ENCODE data around the gene RBP3. TPM values are rescaled to one million over a fixed set of nuclear protein-coding genes. Genes with fewer than 3 reads are reported as not detected.
"Not testable (repeated sequence)": the region's sequence is repeated elsewhere in the genome, so short reads cannot be mapped to it uniquely, and the experiment has no call there.

Gene RBP3
- total RNA-seq, 1 donor from 2014 or later = not detected

DNA sequence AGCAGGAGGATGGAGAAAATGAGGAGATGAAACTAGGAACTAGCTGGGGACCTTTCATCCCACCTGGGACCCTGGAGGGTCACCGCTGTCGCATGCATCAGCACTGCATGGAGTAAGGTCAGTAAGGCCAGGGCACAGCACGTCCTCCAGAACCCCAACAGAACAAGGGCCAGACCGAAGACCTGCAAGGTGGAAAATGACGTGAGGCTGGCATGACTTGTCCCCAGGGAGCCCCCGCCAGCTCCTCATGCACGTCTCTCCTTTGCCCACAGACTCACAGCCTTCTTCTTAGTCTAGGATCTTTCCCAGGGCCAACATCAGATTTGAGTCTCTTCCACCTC is 31.3 kb downstream of the RBP3 start:
- no peak for DNase-seq (ENCODE audit: low spot score)
- Mint-ChIP-seq H3K27ac (no peak overlapping the region), H3K4me3 (ENCODE audit: low read depth) (no peak overlapping the region), H3K9me3 (no peaks in the 10 kb centered on the region), H3K27me3 (ENCODE audit: low read depth) (peaks cover 46% of the 10 kb centered on the region), H3K36me3 (ENCODE audit: low read depth) (no peaks in the 10 kb centered on the region), H3K4me1 (ENCODE audit: low read depth) (peaks cover 23% of the 10 kb centered on the region)
- intact Hi-C loops (cut with micrococcal nuclease) = no loop called here

DNA sequence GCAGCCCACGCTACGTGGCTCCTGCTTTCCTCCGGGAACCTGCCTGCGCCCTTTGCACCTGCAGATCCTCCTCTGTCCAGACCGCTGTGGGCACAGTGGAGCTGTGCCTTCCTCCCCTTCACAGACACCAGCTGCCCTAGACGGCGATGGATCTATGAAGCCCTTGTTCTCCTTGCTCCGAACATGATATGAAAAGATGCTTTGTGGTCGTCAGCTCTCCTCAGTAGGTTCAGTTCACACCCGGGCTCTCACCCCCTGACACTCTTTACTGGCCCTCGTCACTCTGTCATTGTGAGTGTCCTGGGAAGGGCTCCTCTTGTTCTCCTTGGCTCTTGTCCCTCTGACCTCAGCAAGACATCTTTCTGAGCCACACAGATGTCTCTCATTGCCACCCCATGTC is 31.7 kb downstream of the RBP3 start:
- intact Hi-C loops (cut with micrococcal nuclease) = loop anchor here (1.0 kb wide), 1 partner anchor 1096 kb away; no protein-coding TSS in a partner anchor
- Mint-ChIP-seq H3K4me3 (ENCODE audit: low read depth) (no peak overlapping the region), H3K27ac (no peak overlapping the region)

DNA sequence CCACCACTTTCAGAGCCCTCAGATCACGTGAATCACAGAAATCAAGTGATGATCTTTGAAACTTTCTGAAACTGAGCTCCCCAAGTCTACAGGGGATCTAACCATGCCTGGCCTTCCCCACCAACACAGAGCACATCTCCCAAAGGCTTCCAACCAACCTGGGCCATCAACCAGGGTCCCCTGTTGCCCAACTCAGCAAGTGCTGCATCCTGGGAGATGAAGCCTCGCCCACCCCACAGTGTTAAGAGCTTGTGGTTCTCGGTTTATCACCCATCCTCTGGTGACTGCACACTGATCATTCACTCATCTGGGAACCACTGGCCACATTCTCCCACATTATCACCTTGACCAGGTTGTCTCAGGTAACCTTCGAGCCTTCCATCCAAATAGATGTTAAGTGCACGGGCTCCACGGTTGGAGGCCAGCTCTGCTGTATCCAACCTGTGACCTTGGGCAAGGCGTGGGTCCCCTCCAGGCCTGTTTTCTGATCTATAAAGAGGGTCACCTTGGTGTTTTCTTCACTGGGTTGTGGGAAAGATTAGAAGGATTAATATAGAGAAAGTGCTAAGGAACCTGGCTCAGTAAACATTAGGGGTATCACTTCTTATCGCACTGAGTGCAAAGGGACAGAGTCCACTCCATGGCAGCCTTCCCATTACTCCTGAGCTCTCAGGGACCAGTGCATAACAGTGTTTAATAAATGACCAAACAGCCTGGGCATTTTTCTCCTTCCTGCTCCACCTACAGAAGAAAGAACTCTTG is 32.4 kb downstream of the RBP3 start:
- H3K36me3 Mint-ChIP-seq (ENCODE audit: low read depth) = peaks cover 3% of the 10 kb centered on the region
- no peak for DNase-seq (ENCODE audit: low spot score)
- H3K27ac Mint-ChIP-seq = no peak overlapping the region
- intact Hi-C loops (cut with micrococcal nuclease) = loop anchor here (1.0 kb wide), 1 partner anchor 1096 kb away; no protein-coding TSS in a partner anchor
- peaks cover 46% of the 10 kb centered on the region for H3K27me3 Mint-ChIP-seq (ENCODE audit: low read depth)
- H3K4me1 Mint-ChIP-seq (ENCODE audit: low read depth) = peaks cover 26% of the 10 kb centered on the region
- no peak overlapping the region for H3K4me3 Mint-ChIP-seq (ENCODE audit: low read depth)
- H3K9me3 Mint-ChIP-seq = peaks cover 3% of the 10 kb centered on the region

More for the DNA sequence above, 31.7 kb downstream of the RBP3 start:
- H3K27me3 Mint-ChIP-seq (ENCODE audit: low read depth) = peaks cover 46% of the 10 kb centered on the region
- no peak for DNase-seq (ENCODE audit: low spot score)
- H3K36me3 Mint-ChIP-seq (ENCODE audit: low read depth) = no peaks in the 10 kb centered on the region
- peaks cover 25% of the 10 kb centered on the region for H3K4me1 Mint-ChIP-seq (ENCODE audit: low read depth)
- no peaks in the 10 kb centered on the region for H3K9me3 Mint-ChIP-seq

DNA sequence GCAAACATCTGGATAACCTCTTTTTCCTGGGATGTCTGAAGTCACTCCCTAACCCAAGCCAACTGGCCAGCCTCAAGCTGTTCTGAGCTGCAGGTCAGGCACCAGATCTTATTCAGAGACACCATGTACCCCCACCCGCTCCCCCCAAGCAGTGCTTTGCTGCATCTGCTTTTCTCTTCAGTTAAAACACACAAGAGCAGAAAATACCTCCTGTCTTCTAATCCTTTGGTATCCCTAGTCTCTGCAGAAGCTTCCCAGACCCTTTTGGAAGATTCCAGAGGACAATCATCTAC is 32.9 kb downstream of the RBP3 start:
- no peak for DNase-seq (ENCODE audit: low spot score)
- Mint-ChIP-seq H3K4me1 (ENCODE audit: low read depth) (peaks cover 26% of the 10 kb centered on the region), H3K36me3 (ENCODE audit: low read depth) (peaks cover 7% of the 10 kb centered on the region), H3K27me3 (ENCODE audit: low read depth) (peaks cover 40% of the 10 kb centered on the region), H3K4me3 (ENCODE audit: low read depth) (no peak overlapping the region), H3K9me3 (peaks cover 8% of the 10 kb centered on the region), H3K27ac (no peak overlapping the region)
- intact Hi-C loops (cut with micrococcal nuclease) = no loop called here

DNA sequence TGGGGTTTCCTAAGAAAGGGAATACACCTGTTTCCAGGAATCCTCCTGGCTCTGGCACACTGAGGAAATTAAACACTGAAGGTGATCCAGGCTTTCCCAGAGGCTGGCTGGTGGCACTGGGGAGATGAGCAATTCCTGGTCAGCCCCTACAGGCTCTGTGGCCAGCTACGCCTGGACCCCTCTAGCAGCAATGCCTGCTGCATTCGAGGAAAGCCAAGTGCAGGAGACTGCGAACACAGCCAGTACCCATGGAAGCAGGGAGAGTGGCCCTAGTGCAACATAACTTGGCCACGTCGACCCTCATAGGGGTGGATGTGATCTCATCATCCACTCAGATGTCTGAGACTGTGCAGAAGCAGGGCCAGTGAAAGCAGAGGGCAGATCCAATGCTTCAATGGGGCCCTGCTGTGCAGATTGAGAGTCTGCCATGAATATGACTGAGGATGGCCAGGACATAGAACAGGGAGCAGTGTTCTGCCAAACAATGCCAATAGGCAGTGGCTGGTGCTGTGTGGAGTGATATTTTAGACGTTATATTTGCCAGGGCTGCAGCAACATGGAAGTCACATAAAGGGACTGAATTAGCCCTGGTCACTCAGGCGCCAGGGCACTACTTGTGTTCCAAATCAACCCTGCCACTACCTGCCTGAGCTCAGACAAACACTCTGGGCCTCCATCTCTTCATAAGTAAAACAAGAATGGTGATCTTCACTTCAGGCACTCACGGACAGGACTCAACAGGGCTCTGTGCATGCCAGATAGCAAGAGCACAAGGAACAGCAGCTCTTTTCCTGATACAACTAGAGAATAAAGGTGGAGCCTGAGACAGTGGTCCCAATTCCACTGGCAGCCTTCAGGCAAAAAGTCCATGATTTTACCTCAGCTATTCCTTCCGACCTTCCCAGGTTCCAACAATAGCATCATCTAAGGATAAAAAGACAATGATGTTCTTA is 33.5 kb downstream of the RBP3 start:
- no peak overlapping the region for H3K27ac Mint-ChIP-seq

DNA sequence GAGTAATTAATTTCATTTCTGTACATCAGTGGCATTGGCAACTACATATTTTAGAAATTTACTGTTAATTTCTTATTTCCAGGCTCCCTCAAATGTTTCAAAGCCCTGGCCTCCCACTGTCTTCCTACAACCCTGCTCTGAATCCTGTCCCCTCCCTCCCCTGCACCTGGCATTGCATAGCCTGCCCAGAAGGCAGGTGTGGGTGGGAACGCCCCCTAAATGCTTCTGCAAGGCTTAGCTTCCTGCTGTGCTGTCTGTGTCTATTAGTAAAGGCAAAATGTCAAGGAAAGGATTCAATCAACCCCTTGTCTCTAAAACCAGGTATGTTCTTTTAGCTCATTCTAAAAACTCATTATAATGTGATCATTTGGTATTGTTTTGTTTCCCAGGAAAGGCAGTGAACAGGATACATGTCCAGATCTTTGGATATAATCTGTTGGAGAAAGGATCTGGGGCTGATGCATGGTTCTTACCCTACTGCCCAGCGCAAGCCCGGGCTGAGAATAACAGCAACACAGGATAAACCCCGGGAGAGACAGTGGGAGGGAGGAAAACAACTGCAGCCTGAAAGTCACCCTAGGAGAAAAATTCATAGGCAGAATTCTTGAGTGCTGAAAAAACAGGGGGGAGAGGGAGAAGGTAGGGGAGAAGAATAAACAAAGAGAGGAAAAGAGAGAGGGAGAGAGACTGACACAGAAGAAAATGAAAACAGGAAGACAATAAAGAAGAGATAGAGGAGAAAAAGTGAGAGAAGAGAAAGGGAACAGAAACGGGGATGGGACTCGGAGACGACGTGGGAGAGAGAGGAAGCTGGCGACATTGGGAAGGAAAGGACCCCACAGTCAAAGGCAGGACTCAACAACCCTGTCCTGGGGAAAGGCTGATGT is 35.3 kb downstream of the RBP3 start:
- peaks cover 7% of the 10 kb centered on the region for H3K36me3 Mint-ChIP-seq (ENCODE audit: low read depth)
- H3K9me3 Mint-ChIP-seq = peaks cover 18% of the 10 kb centered on the region
- peak overlapping the region; percentile 86 for H3K4me3 Mint-ChIP-seq (ENCODE audit: low read depth)
- H3K4me1 Mint-ChIP-seq (ENCODE audit: low read depth) = peaks cover 19% of the 10 kb centered on the region
- DNase-seq (ENCODE audit: low spot score) = no peak
- intact Hi-C loops (cut with micrococcal nuclease) = no loop called here
- peaks cover 27% of the 10 kb centered on the region for H3K27me3 Mint-ChIP-seq (ENCODE audit: low read depth)
- peak overlapping the region; percentile 52 for H3K27ac Mint-ChIP-seq

More for the DNA sequence above, 33.5 kb downstream of the RBP3 start:
- H3K4me1 Mint-ChIP-seq (ENCODE audit: low read depth) = peaks cover 26% of the 10 kb centered on the region
- H3K4me3 Mint-ChIP-seq (ENCODE audit: low read depth) = no peak overlapping the region
- H3K9me3 Mint-ChIP-seq = peaks cover 8% of the 10 kb centered on the region
- intact Hi-C loops (cut with micrococcal nuclease) = no loop called here
- peaks cover 36% of the 10 kb centered on the region for H3K27me3 Mint-ChIP-seq (ENCODE audit: low read depth)
- no peak for DNase-seq (ENCODE audit: low spot score)
- H3K36me3 Mint-ChIP-seq (ENCODE audit: low read depth) = peaks cover 7% of the 10 kb centered on the region

DNA sequence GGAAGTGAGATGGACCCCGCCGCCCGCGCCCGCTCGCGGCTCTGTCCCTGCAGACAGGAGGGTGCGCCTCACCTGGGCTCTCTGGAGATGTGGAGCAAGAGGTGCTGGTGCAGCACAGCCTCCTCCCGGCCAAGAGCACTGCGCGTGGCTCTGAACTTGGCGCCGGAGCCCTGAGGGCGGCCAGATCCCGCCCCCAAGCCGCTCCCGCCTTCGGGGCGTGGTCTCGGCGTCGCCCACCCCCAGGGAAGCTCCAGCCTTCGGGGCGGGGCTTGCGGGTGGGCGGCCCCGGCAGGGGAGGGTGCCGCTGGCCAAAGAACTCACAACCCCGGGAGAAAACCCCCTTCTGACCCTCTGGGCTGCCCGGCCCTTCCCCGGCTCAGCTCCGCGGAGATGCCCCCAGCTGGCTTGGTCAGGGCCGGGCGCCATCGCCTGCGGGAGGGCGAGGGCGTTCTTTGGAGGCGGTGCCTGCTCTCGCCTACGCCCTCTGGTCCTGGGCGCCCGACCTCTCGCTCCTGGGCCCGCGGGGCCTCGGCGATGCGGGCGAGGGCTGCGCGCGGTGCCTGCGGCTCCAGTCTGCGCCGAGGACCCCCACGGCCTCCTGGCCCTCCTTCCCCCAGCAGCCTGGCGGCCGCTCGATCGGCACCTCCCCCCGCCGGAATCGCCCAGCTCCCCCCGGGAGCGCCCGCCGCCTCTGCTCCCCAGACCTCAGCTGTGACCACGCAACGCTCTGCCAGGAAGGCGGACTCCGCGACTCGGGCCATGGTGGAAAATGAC is 36.2 kb downstream of the RBP3 start, which contains the start of gene ZNF488:
Gene ZNF488, minus strand, starts transcription at position 146 of the 774 bp plus-strand sequence. CDS start 15,464 bp downstream, outside the sequence.
- Mint-ChIP-seq H3K9me3 (peaks cover 19% of the 10 kb centered on the region), H3K27me3 (ENCODE audit: low read depth) (peaks cover 27% of the 10 kb centered on the region), H3K4me3 (ENCODE audit: low read depth) (peak within 1 kb of the TSS; percentile 89), H3K36me3 (ENCODE audit: low read depth) (peaks cover 7% of the 10 kb centered on the region), H3K27ac (peak within 1 kb of the TSS; percentile 60), H3K4me1 (ENCODE audit: low read depth) (peaks cover 19% of the 10 kb centered on the region)
- intact Hi-C loops (cut with micrococcal nuclease) = no loop called here
- DNase-seq (ENCODE audit: low spot score) = peak; percentile 74

DNA sequence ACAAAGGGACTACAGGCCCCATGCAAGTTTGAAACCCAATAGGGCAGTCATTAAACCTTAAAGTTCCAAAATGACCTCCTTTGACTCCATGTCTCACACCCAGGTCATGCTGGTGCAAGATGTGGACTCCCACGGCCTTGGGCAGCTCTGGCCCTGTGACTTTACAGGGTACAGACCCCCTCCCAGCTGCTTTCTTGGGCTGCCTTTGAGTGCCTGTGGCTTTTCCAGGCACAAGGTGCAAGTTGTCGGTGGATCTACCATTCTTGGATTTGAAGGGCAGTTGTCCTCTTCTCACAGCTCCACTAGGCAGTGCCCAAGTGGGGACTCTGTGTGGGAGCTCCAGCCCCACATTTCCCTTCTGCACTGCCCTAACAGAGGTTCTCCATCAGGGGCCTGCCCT is 37.9 kb downstream of the RBP3 start:
- H3K27ac Mint-ChIP-seq; intact Hi-C loops (cut with micrococcal nuclease); H3K36me3 Mint-ChIP-seq (ENCODE audit: low read depth); DNase-seq (ENCODE audit: low spot score); H3K4me3 Mint-ChIP-seq (ENCODE audit: low read depth): not testable (repeated sequence)
- Mint-ChIP-seq H3K27me3 (ENCODE audit: low read depth) (peaks cover 35% of the 10 kb centered on the region), H3K9me3 (peaks cover 21% of the 10 kb centered on the region), H3K4me1 (ENCODE audit: low read depth) (peaks cover 15% of the 10 kb centered on the region)

DNA sequence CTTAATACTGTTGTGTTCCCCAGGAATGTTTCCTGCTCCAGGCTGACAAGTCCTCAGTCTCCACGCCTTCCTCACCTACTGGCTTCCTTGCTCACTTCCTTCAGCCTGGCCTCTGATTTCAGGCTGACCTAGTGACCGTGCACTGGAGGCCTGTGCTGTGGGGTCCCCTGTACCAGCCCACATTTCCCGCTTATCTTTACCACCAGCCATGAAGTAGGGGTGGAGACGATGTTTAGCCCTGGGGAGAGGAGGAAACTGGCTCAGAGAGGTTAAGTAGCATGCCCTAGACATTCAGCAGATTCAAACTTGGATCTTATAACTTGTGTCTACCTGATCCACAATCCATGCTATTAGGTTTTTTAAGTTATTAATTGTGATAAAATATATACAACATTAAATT is 40.7 kb downstream of the RBP3 start:
- Mint-ChIP-seq H3K4me1 (ENCODE audit: low read depth) (peaks cover 7% of the 10 kb centered on the region), H3K9me3 (peaks cover 21% of the 10 kb centered on the region), H3K4me3 (ENCODE audit: low read depth) (no peak overlapping the region), H3K27ac (no peak overlapping the region), H3K36me3 (ENCODE audit: low read depth) (peaks cover 7% of the 10 kb centered on the region), H3K27me3 (ENCODE audit: low read depth) (peaks cover 41% of the 10 kb centered on the region)
- intact Hi-C loops (cut with micrococcal nuclease) = no loop called here
- DNase-seq (ENCODE audit: low spot score) = no peak

DNA sequence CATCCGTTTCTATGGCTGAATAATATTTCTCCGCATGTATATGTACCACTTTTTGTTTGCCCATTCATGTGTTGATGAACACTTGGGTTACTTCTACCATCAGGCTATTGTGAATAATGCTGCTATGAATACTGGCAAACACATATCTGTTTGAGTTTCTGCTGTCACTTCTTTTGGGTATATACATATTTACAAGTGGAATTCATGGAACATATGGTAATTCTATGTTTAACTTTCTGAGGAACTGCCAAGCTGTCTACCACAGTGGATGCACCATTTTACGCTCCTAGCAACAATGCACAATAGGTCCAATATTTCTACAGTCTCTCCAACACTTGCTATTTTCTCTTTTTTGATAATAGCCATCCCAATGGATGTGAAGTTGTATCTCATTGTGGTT is 41.5 kb downstream of the RBP3 start:
- Mint-ChIP-seq H3K27ac (no peak overlapping the region), H3K4me1 (ENCODE audit: low read depth) (peaks cover 6% of the 10 kb centered on the region), H3K27me3 (ENCODE audit: low read depth) (peaks cover 48% of the 10 kb centered on the region), H3K9me3 (peaks cover 21% of the 10 kb centered on the region), H3K36me3 (ENCODE audit: low read depth) (peaks cover 7% of the 10 kb centered on the region), H3K4me3 (ENCODE audit: low read depth) (no peak overlapping the region)
- intact Hi-C loops (cut with micrococcal nuclease) = no loop called here
- no peak for DNase-seq (ENCODE audit: low spot score)

DNA sequence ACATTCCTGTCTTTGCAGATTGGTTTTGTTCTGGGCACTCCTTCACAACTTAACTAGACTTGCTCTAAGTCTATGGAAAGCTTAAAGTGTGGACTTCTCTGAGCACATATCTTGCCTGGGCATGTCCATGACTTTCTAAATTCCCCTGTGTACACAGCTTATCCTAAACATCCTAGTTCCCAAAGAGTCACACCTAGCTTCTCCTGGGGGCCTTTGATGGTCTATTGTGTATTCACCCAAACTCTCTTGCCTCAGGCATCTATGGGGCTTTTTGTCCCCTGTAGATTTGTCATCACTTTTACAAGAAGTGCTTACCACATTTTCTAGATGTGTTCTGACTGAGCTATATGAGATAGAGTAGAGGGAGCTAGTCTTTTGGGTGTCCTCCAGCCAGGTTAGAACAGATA is 48.2 kb downstream of the RBP3 start:
- no peaks in the 10 kb centered on the region for H3K9me3 Mint-ChIP-seq
- no peak for DNase-seq (ENCODE audit: low spot score)
- H3K4me1 Mint-ChIP-seq (ENCODE audit: low read depth) = peaks cover 9% of the 10 kb centered on the region
- H3K27ac Mint-ChIP-seq = no peak overlapping the region
- H3K4me3 Mint-ChIP-seq (ENCODE audit: low read depth) = no peak overlapping the region
- peaks cover 51% of the 10 kb centered on the region for H3K27me3 Mint-ChIP-seq (ENCODE audit: low read depth)
- intact Hi-C loops (cut with micrococcal nuclease) = no loop called here
- peaks cover 3% of the 10 kb centered on the region for H3K36me3 Mint-ChIP-seq (ENCODE audit: low read depth)

DNA sequence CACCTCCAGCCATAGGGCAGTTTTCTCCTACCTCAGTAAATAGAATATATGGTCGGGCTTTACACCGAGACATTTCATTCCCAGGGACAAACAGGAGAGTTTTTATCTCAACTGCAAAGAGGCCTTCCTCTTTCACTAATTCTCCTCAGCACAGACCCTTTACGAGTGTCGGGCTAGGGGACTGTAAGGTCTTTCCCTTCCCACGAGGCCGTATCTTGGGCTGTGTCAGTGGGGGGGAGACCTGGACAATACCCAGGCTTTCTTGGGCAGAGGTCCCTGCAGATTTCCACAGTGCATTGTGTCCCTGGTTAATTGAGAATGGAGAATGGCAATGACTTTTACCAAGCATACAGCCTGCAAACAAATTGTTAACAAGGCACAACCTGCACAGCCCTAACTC is 49.1 kb downstream of the RBP3 start:
- no peak overlapping the region for H3K4me3 Mint-ChIP-seq (ENCODE audit: low read depth)
- DNase-seq (ENCODE audit: low spot score) = no peak
- peaks cover 9% of the 10 kb centered on the region for H3K4me1 Mint-ChIP-seq (ENCODE audit: low read depth)
- peaks cover 3% of the 10 kb centered on the region for H3K36me3 Mint-ChIP-seq (ENCODE audit: low read depth)
- H3K27ac Mint-ChIP-seq = no peak overlapping the region
- no peaks in the 10 kb centered on the region for H3K9me3 Mint-ChIP-seq
- intact Hi-C loops (cut with micrococcal nuclease) = no loop called here
- peaks cover 43% of the 10 kb centered on the region for H3K27me3 Mint-ChIP-seq (ENCODE audit: low read depth)
